IMR-90 (cell line): Measurements from ENCODE around the gene FUT1. TPM values are rescaled to one million over a fixed set of nuclear protein-coding genes. Genes with fewer than 3 reads are reported as not detected.

Experiments used
- ATAC-seq: fragments of 200-7000 bp; cut with Tn5 transposase; 2 replicates; pipeline ENCODE4 v1.9.1; 2020; ENCODE audit warnings: low read depth, mild to moderate bottlenecking, moderate library complexity
- BruUV-seq: library from RNA; stranded (reverse); fragments of 400-500 nt; replicated peaks from 2 replicates; lab custom pipeline; 2021; lab: Mats Ljungman, UMichigan
- CTCF ChIA-PET: fragments of 300-600 bp; formaldehyde crosslinking; extraction: SDS; loops from one replicate; lab custom pipeline; 2021; ENCODE audit warnings: antibody characterized with exemption; lab: Yijun Ruan, JAX
- POLR2A ChIA-PET: fragments of 300-600 bp; sonication (Branson Sonifier 250); formaldehyde crosslinking; loops from one replicate; lab custom pipeline; 2022; ENCODE audit warnings: antibody characterized with exemption; ENCODE audit not compliant: unreplicated experiment; lab: Charles Lee
- DNase-seq: peaks from one replicate; pipeline ENCODE4 v3.0.0; 2013
- H2AFZ ChIP-seq: replicated peaks from 2 replicates; pipeline ENCODE3; 2013; ENCODE audit warnings: low read length, mild to moderate bottlenecking; ENCODE audit not compliant: poor library complexity
- H2AK5ac ChIP-seq: 2 replicates; pipeline ENCODE4 v1.6.1; 2013; ENCODE audit warnings: low read depth, low read length, inconsistent platforms
- H2AK9ac ChIP-seq: replicated peaks from 2 replicates; pipeline ENCODE3; 2013; ENCODE audit warnings: mild to moderate bottlenecking, low read depth, low read length, moderate library complexity; ENCODE audit not compliant: poor library complexity
- H2BK120ac ChIP-seq: 2 replicates; pipeline ENCODE4 v1.6.1; 2013; ENCODE audit warnings: low read depth, low read length, inconsistent platforms
- H2BK15ac ChIP-seq: 3 replicates; pipeline ENCODE4 v1.6.1; 2013; ENCODE audit warnings: low read depth, low read length, inconsistent platforms
- H2BK20ac ChIP-seq: 2 replicates; pipeline ENCODE4 v1.6.1; 2013; ENCODE audit warnings: low read depth, mild to moderate bottlenecking, inconsistent platforms, low read length, moderate library complexity
- H2BK5ac ChIP-seq: 2 replicates; pipeline ENCODE4 v1.6.1; 2013; ENCODE audit warnings: mild to moderate bottlenecking, low read depth, low read length, inconsistent platforms; ENCODE audit not compliant: poor library complexity, severe bottlenecking
- H3K14ac ChIP-seq: replicated peaks from 2 replicates; pipeline ENCODE4 v1.6.1; 2013; ENCODE audit warnings: low read depth, low read length, inconsistent platforms
- H3K18ac ChIP-seq: 2 replicates; pipeline ENCODE4 v1.6.1; 2013; ENCODE audit warnings: low read depth, low read length, control low read depth
- H3K23ac ChIP-seq: 2 replicates; pipeline ENCODE4 v1.6.1; 2013; ENCODE audit warnings: low read depth, low read length, inconsistent platforms
- H3K27ac ChIP-seq: 2 replicates; pipeline ENCODE4 v1.5.1; 2013; ENCODE audit warnings: mild to moderate bottlenecking, control low read depth, low read length; ENCODE audit not compliant: insufficient read depth
- H3K27me3 ChIP-seq: 2 replicates; pipeline ENCODE4 v1.6.1; 2013; ENCODE audit warnings: low read length; ENCODE audit not compliant: control insufficient read depth, insufficient read depth
- H3K36me3 ChIP-seq: 2 replicates; pipeline ENCODE4 v1.6.1; 2013; ENCODE audit warnings: low read length, mixed read lengths; ENCODE audit not compliant: control insufficient read depth, insufficient read depth
- H3K4ac ChIP-seq: 2 replicates; pipeline ENCODE4 v1.6.1; 2013; ENCODE audit warnings: low read depth, low read length, inconsistent platforms
- H3K4me1 ChIP-seq: 2 replicates; pipeline ENCODE4 v1.6.1; 2013; ENCODE audit warnings: low read length, mixed read lengths; ENCODE audit not compliant: control insufficient read depth, insufficient read depth
- H3K4me2 ChIP-seq: 2 replicates; pipeline ENCODE4 v1.6.1; 2013; ENCODE audit warnings: low read depth, mild to moderate bottlenecking, control low read depth, low read length, moderate library complexity
- H3K4me3 ChIP-seq: 2 replicates; pipeline ENCODE4 v1.5.1; 2013; ENCODE audit warnings: low read depth, mild to moderate bottlenecking, control low read depth, low read length, moderate library complexity; ENCODE audit not compliant: insufficient read depth
- H3K56ac ChIP-seq: 2 replicates; pipeline ENCODE4 v1.6.1; 2013; ENCODE audit warnings: low read length, inconsistent platforms; ENCODE audit not compliant: insufficient read depth; ENCODE audit errors: extremely low read depth
- H3K79me1 ChIP-seq, 2 experiments: 2 replicates each; pipeline ENCODE4 v1.6.1; 2013; ENCODE audit warnings: low read length in 2 of 2, inconsistent platforms in 1 of 2, low read depth in 1 of 2
- H3K9ac ChIP-seq: 2 replicates; pipeline ENCODE4 v1.6.1; 2013; ENCODE audit warnings: low read depth, low read length, control low read depth
- H3K9me1 ChIP-seq: 2 replicates; pipeline ENCODE4 v1.6.1; 2013; ENCODE audit warnings: low read length, inconsistent platforms; ENCODE audit not compliant: insufficient read depth
- H3K9me3 ChIP-seq: 2 replicates; pipeline ENCODE4 v1.6.1; 2013; ENCODE audit warnings: low read length; ENCODE audit not compliant: control insufficient read depth, insufficient read depth
- H4K20me1 ChIP-seq: 2 replicates; pipeline ENCODE4 v1.6.1; 2013; ENCODE audit warnings: low read length, inconsistent platforms; ENCODE audit not compliant: insufficient read depth
- H4K5ac ChIP-seq: 2 replicates; pipeline ENCODE4 v1.6.1; 2013; ENCODE audit warnings: mild to moderate bottlenecking, low read depth, low read length, control low read depth
- H4K8ac ChIP-seq, 2 experiments: 2 replicates each; pipeline ENCODE4 v1.6.1; 2013; ENCODE audit warnings: low read depth in 2 of 2, low read length in 2 of 2, control low read depth in 1 of 2, inconsistent platforms in 1 of 2
- H4K91ac ChIP-seq: 2 replicates; pipeline ENCODE4 v1.6.1; 2013; ENCODE audit warnings: low read depth, low read length, inconsistent platforms; ENCODE audit not compliant: insufficient read depth
- CHD1 ChIP-seq: IDR thresholded peaks from 2 replicates; pipeline ENCODE4 v1.6.1; 2012; ENCODE audit warnings: low read depth, low read length, improper control_type of control experiment
- MAZ ChIP-seq: IDR thresholded peaks from 2 replicates; pipeline ENCODE4 v1.6.1; 2012; ENCODE audit warnings: low read depth, mild to moderate bottlenecking, low read length, improper control_type of control experiment, moderate library complexity, borderline replicate concordance
- NFE2L2 ChIP-seq: fragments of 150-350 bp; IDR thresholded peaks from 2 replicates; pipeline ENCODE4 v1.6.1; 2016; ENCODE audit warnings: low read depth, mild to moderate bottlenecking, low read length
- RCOR1 ChIP-seq: IDR thresholded peaks from 2 replicates; pipeline ENCODE4 v1.6.1; 2012; ENCODE audit warnings: mild to moderate bottlenecking, low read length, improper control_type of control experiment; ENCODE audit not compliant: insufficient replicate concordance
- WGBS, 2 experiments: methylation state at CpG; one replicate each; pipeline versions ENCODE4 v1.1.5 to v1.1.7; 2013; ENCODE audit warnings: missing lambda C conversion rate in 2 of 2; ENCODE audit not compliant: insufficient read length in 1 of 2; ENCODE audit errors: extremely low coverage in 2 of 2; 5-methylcytosine and 5-hydroxymethylcytosine counted together
- dilution Hi-C: fragments of 300-500 bp; cut with HindIII; formaldehyde crosslinking; loops from one replicate; pipeline ENCODE4 v1.14.3; 2018; ENCODE audit warnings: low sequenced_read_pairs; ENCODE audit not compliant: unreplicated experiment
- in situ Hi-C: fragments of 300-500 bp; cut with MboI; formaldehyde crosslinking; loops from 3 replicates; pipeline ENCODE4 v1.14.3; 2019; ENCODE audit warnings: low sequenced_read_pairs, inconsistent platforms, mixed read lengths
- intact Hi-C: fragments of 100-400 bp; cut with micrococcal nuclease; formaldehyde crosslinking; loops from 2 replicates; pipeline ENCODE4 v1.10.0; 2022
- polyA plus RNA-seq, 3 experiments: library from polyadenylated mRNA; depleted of rRNA; stranded (reverse); fragments of >200 nt; gene quantifications; 2 replicates each; pipeline ENCODE4 v1.2.3, GENCODE V29; 2012; ENCODE audit warnings: low replicate concordance in 1 of 3
- total RNA-seq: library from RNA; depleted of rRNA; stranded (reverse); fragments of >200 nt; gene quantifications from 2 replicates; pipeline ENCODE4 v1.2.3, GENCODE V29; 2012

Gene FUT1
- total and polyA plus RNA-seq, 2 of the 4 experiments (the other 2 are of a cell fraction) = 0.09 to 0.18 TPM

- ATAC-seq (no peak), DNase-seq (no peak)
- H3K27ac ChIP-seq = no peak overlapping the region
- TF ChIP-seq NFE2L2 (no peak), RCOR1 (no peak), CHD1 (no peak), MAZ (no peak)
- H3K27me3 ChIP-seq = peaks cover 3% of the 10 kb centered on the region; the same call in 1 of the 2 replicates
- H2BK120ac ChIP-seq = no peak overlapping the region
- H4K5ac ChIP-seq = no peak overlapping the region
- H3K4me1 ChIP-seq = peaks cover 5% of the 10 kb centered on the region
- no peak overlapping the region for H4K91ac ChIP-seq
- H2AK9ac ChIP-seq = no peak overlapping the region
- H3K9ac ChIP-seq = no peak overlapping the region
- H3K4me3 ChIP-seq = no peak overlapping the region
- no peak overlapping the region for H2AK5ac ChIP-seq
- no peak overlapping the region for H3K14ac ChIP-seq
- no peak overlapping the region for H2BK5ac ChIP-seq
- no peak overlapping the region for H3K4me2 ChIP-seq
- H2BK15ac ChIP-seq = no peak overlapping the region
- no peak overlapping the region for H3K56ac ChIP-seq
- no peaks in the 10 kb centered on the region for H3K79me1 ChIP-seq
- POLR2A ChIA-PET = interaction anchor here (0.7 kb wide), 1 partner anchor 422 kb away, joined by 5 read pairs; no protein-coding TSS in a partner anchor
- no peaks in the 10 kb centered on the region for H3K9me3 ChIP-seq
- BruUV-seq = no TSS peak
- no peak overlapping the region for H2AFZ ChIP-seq
- H2BK20ac ChIP-seq = no peak overlapping the region
- no peak overlapping the region for H3K4ac ChIP-seq
- WGBS, 2 experiments = no CpG with 5 or more reads among the region's 1 CpG
- no peak overlapping the region for H3K18ac ChIP-seq
- dilution Hi-C loops (no loop called here), in situ Hi-C loops (no loop called here), intact Hi-C loops (loop anchor here (5.0 to 10.0 kb wide), 2 partner anchors 102 to 445 kb away; no protein-coding TSS in a partner anchor)
- no peaks in the 10 kb centered on the region for H4K20me1 ChIP-seq
- no peak overlapping the region for H3K23ac ChIP-seq
- no peaks in the 10 kb centered on the region for H3K36me3 ChIP-seq
- CTCF ChIA-PET = no interaction called here
- no peak overlapping the region for H4K8ac ChIP-seq
- no peaks in the 10 kb centered on the region for H3K9me1 ChIP-seq
Measured at GRCh38 chr19:48779636-48780035, 27.2 kb upstream of the FUT1 start.
